Trophoblast cell (in vitro differentiated cells and primary cell): Measurements from ENCODE around the gene DLX3.
A peak's percentile ranks its signal among the peaks of the same experiment; 100 is the strongest.

Experiments used
- DNase-seq, 2 donors: peaks; one replicate each; pipeline ENCODE4 v3.0.0-alpha.2; 2016
- H2AFZ ChIP-seq: 2 replicates; pipeline ENCODE4 v1.6.1; 2013; ENCODE audit warnings: low read length, moderate library complexity, mild to moderate bottlenecking; ENCODE audit not compliant: insufficient read depth, poor library complexity
- H2AK5ac ChIP-seq: 2 replicates; pipeline ENCODE4 v1.6.1; 2013; ENCODE audit warnings: mild to moderate bottlenecking, low read length
- H2BK120ac ChIP-seq: 2 replicates; pipeline ENCODE4 v1.6.1; 2013; ENCODE audit warnings: low read length, mild to moderate bottlenecking, moderate library complexity; ENCODE audit not compliant: insufficient read depth, poor library complexity
- H2BK12ac ChIP-seq: 2 replicates; pipeline ENCODE4 v1.6.1; 2013; ENCODE audit warnings: mild to moderate bottlenecking, low read length, moderate library complexity
- H2BK5ac ChIP-seq: 2 replicates; pipeline ENCODE4 v1.6.1; 2013; ENCODE audit warnings: low read length, low read depth, moderate library complexity, mild to moderate bottlenecking; ENCODE audit not compliant: poor library complexity
- H3K14ac ChIP-seq: 2 replicates; pipeline ENCODE4 v1.6.1; 2013; ENCODE audit warnings: mild to moderate bottlenecking, low read length
- H3K18ac ChIP-seq: 2 replicates; pipeline ENCODE4 v1.6.1; 2013; ENCODE audit warnings: mild to moderate bottlenecking, low read length
- H3K23ac ChIP-seq: 2 replicates; pipeline ENCODE4 v1.6.1; 2013; ENCODE audit warnings: low read length
- H3K27ac ChIP-seq: 2 replicates; pipeline ENCODE4 v1.5.1; 2013; ENCODE audit warnings: low read depth, mild to moderate bottlenecking, inconsistent platforms, low read length, moderate library complexity
- H3K27me3 ChIP-seq: 2 replicates; pipeline ENCODE4 v1.6.1; 2013; ENCODE audit warnings: inconsistent platforms, mild to moderate bottlenecking, low read length, moderate library complexity; ENCODE audit not compliant: insufficient read depth
- H3K36me3 ChIP-seq, 2 experiments: 1 replicate in 1 of 2; 2 replicates in 1 of 2; pipeline ENCODE4 v1.6.1; 2013; ENCODE audit warnings: low read length in 2 of 2, mild to moderate bottlenecking in 2 of 2, moderate library complexity in 1 of 2; ENCODE audit not compliant: insufficient read depth in 2 of 2, control insufficient read depth in 1 of 2
- H3K4ac ChIP-seq: 2 replicates; pipeline ENCODE4 v1.6.1; 2013; ENCODE audit warnings: low read depth, mild to moderate bottlenecking, low read length, moderate library complexity
- H3K4me1 ChIP-seq, 2 experiments: 1 replicate in 1 of 2; 2 replicates in 1 of 2; pipeline ENCODE4 v1.6.1; 2013; ENCODE audit warnings: low read length in 2 of 2, mild to moderate bottlenecking in 2 of 2, moderate library complexity in 1 of 2; ENCODE audit not compliant: insufficient read depth in 2 of 2, control insufficient read depth in 1 of 2
- H3K4me2 ChIP-seq: 2 replicates; pipeline ENCODE4 v1.6.1; 2013; ENCODE audit warnings: inconsistent platforms, mild to moderate bottlenecking, low read length, moderate library complexity
- H3K4me3 ChIP-seq: 2 replicates; pipeline ENCODE4 v1.5.1; 2013; ENCODE audit warnings: mild to moderate bottlenecking, low read depth, low read length, inconsistent platforms
- H3K79me1 ChIP-seq: one replicate; pipeline ENCODE4 v1.6.1; 2013; ENCODE audit warnings: low read length
- H3K79me2 ChIP-seq: 2 replicates; pipeline ENCODE4 v1.6.1; 2013; ENCODE audit warnings: low read length, mild to moderate bottlenecking; ENCODE audit not compliant: control insufficient read depth, insufficient read depth, poor library complexity
- H3K9ac ChIP-seq: 2 replicates; pipeline ENCODE4 v1.6.1; 2013; ENCODE audit warnings: mild to moderate bottlenecking, low read length
- H3K9me3 ChIP-seq: 2 replicates; pipeline ENCODE4 v1.6.1; 2013; ENCODE audit warnings: low read depth, mild to moderate bottlenecking, control low read depth, inconsistent platforms, low read length; ENCODE audit not compliant: insufficient read depth
- H4K12ac ChIP-seq: 2 replicates; pipeline ENCODE4 v1.6.1; 2013; ENCODE audit warnings: low read depth, mild to moderate bottlenecking, low read length, moderate library complexity
- H4K8ac ChIP-seq: 2 replicates; pipeline ENCODE4 v1.6.1; 2013; ENCODE audit warnings: low read depth, mild to moderate bottlenecking, low read length, moderate library complexity
- H4K91ac ChIP-seq: one replicate; pipeline ENCODE4 v1.6.1; 2013; ENCODE audit warnings: low read depth, mild to moderate bottlenecking, low read length, moderate library complexity
- WGBS: extraction: QIAGEN DNeasy Blood & Tissue Kit; methylation state at CpG from one replicate; pipeline ENCODE4 v1.1.7; 2013; ENCODE audit warnings: missing lambda C conversion rate; ENCODE audit not compliant: insufficient read length, insufficient coverage; ENCODE audit errors: extremely low coverage; 5-methylcytosine and 5-hydroxymethylcytosine counted together

DLX3 gene

DNA sequence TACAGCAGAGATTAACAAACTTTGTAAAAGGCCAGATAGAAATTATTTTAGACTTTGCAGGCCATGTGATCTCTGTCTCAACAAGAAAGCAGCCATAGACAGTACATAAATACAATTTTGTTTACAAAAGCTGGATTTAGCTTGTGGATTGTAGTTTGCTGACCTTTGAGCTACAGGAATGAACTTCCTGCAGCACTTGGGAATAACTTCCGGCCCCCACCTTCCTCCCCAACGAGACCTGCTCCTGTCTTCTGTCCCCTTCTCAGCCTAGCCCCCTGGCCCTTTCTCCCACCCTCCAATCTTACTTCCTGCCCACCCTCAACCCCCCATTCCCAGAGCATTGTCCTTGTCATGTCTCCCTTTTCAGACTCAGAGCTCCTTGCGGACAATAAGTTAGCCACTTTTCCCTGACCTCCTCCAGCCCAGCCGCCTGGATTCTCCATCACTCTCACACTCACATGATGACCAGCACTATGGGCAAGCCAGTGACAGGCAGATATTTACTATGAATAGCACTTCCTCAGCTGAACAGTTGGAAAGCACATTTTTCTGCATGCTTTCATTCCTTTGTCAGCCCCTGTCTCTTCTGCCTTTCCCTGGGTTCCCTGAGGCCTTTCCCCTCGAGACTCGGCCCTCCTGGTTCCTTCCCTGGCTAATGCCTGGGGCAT, 27.6 kb upstream of the DLX3 start:
- no peak overlapping the region for H3K14ac ChIP-seq
- no peak overlapping the region for H3K23ac ChIP-seq
- H3K4me3 ChIP-seq = no peak overlapping the region
- peaks cover 5% of the 10 kb centered on the region for H3K79me1 ChIP-seq
- no peak overlapping the region for H3K27ac ChIP-seq
- no CpG with 5 or more reads among the region's 6 CpGs for WGBS
- no peak overlapping the region for H4K12ac ChIP-seq
- H3K4ac ChIP-seq = no peak overlapping the region
- no peak overlapping the region for H4K8ac ChIP-seq
- no peak overlapping the region for H2BK120ac ChIP-seq
- no peak overlapping the region for H3K18ac ChIP-seq
- H3K36me3 ChIP-seq = no peaks in the 10 kb centered on the region
- no peak overlapping the region for H3K9ac ChIP-seq
- H2BK5ac ChIP-seq = no peak overlapping the region
- H3K79me2 ChIP-seq = peaks cover 2% of the 10 kb centered on the region
- H2AFZ ChIP-seq = no peak overlapping the region
- no peak overlapping the region for H4K91ac ChIP-seq
- H3K4me2 ChIP-seq = no peak overlapping the region
- no peaks in the 10 kb centered on the region for H3K27me3 ChIP-seq
- no peaks in the 10 kb centered on the region for H3K9me3 ChIP-seq
- no peak for DNase-seq
- peaks cover 12 to 14% of the 10 kb centered on the region in 2 experiments for H3K4me1 ChIP-seq
- no peak overlapping the region for H2AK5ac ChIP-seq
- no peak overlapping the region for H2BK12ac ChIP-seq

- Histone ChIP-seq H3K4me3 (no peak overlapping the region), H3K23ac (no peak overlapping the region), H3K9me3 (no peaks in the 10 kb centered on the region), H4K8ac (no peak overlapping the region), H3K14ac (no peak overlapping the region), H3K27ac (no peak overlapping the region), H3K79me2 (peaks cover 2% of the 10 kb centered on the region), H4K12ac (no peak overlapping the region), H3K27me3 (no peaks in the 10 kb centered on the region), H2BK120ac (no peak overlapping the region), H4K91ac (no peak overlapping the region), H3K4me1 (peaks cover 5 to 7% of the 10 kb centered on the region in 2 experiments), H2BK12ac (no peak overlapping the region), H3K4ac (no peak overlapping the region), H3K79me1 (peaks cover 1% of the 10 kb centered on the region), H2BK5ac (no peak overlapping the region), H2AFZ (no peak overlapping the region), H3K9ac (no peak overlapping the region), H3K4me2 (no peak overlapping the region), H3K18ac (no peak overlapping the region), H3K36me3 (no peaks in the 10 kb centered on the region), H2AK5ac (no peak overlapping the region)
- no peak for DNase-seq
- WGBS = no CpG with 5 or more reads among the region's 6 CpGs
Observed at GRCh38 chr17:50021681-50022370, 26.8 kb upstream of the DLX3 start.

DNA sequence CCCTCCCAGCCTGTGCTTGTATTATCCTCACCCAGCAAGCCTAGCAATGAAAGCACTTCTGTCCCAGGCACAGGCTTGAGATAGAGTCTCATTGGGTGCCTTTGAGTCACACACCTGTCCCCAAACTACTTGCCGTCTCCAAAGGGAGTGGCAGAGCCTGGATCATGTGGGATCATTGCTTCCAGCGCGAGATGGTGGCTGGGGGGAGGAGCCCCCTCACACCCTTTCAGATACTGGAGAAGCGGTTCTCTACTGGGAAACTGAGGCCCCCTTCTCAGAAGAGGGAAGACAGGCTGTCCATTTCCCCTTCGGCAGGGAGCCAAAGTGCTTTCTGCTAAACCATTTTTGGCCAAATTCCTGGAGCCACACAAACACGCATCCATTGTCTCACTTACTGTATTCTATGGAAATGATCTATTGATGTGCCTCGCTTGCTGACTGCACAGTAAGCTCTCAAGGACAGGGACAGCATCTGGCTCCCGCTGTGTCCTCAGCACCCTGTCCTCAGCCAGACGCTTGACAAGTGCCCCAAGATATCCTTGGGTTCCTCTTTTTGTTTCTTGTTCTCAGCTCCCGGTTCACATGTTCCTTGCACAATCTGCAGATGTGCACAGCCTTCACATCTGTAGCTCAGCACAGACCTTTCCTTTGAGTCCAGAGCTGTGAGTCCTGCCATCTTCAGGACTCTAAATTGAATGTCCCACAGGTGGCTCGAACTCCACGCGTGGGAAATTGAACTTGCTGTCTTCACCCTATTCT, 26.0 kb upstream of the DLX3 start:
- no CpG with 5 or more reads among the region's 13 CpGs for WGBS
- H2AK5ac ChIP-seq = no peak overlapping the region
- no peak overlapping the region for H3K14ac ChIP-seq
- no peaks in the 10 kb centered on the region for H3K79me1 ChIP-seq
- H2BK12ac ChIP-seq = no peak overlapping the region
- peaks cover under 1 to 3% of the 10 kb centered on the region in 2 experiments for H3K4me1 ChIP-seq
- H2BK5ac ChIP-seq = no peak overlapping the region
- no peak overlapping the region for H3K27ac ChIP-seq
- H3K9me3 ChIP-seq = no peaks in the 10 kb centered on the region
- no peak overlapping the region for H3K18ac ChIP-seq
- H3K23ac ChIP-seq = no peak overlapping the region
- H4K91ac ChIP-seq = no peak overlapping the region
- no peak for DNase-seq
- no peak overlapping the region for H3K4ac ChIP-seq
- no peak overlapping the region for H2BK120ac ChIP-seq
- no peaks in the 10 kb centered on the region for H3K27me3 ChIP-seq
- H3K36me3 ChIP-seq = no peaks in the 10 kb centered on the region
- no peak overlapping the region for H2AFZ ChIP-seq
- H3K9ac ChIP-seq = peak overlapping the region; percentile 15
- no peak overlapping the region for H3K4me2 ChIP-seq
- no peak overlapping the region for H4K8ac ChIP-seq
- H3K4me3 ChIP-seq = no peak overlapping the region
- H4K12ac ChIP-seq = no peak overlapping the region
- no peaks in the 10 kb centered on the region for H3K79me2 ChIP-seq

- no CpG with 5 or more reads among the region's 1 CpG for WGBS
- no peaks in the 10 kb centered on the region for H3K27me3 ChIP-seq
Observed at GRCh38 chr17:50018909-50019308, 23.9 kb upstream of the DLX3 start.

More at GRCh38 chr17:50018909-50019308, 23.9 kb upstream of the DLX3 start:
- Histone ChIP-seq H3K18ac (no peak overlapping the region), H3K27ac (no peak overlapping the region), H3K4me2 (no peak overlapping the region), H4K12ac (no peak overlapping the region), H3K23ac (no peak overlapping the region), H3K4me1 (peaks cover 0 to 2% of the 10 kb centered on the region in 2 experiments), H2AK5ac (no peak overlapping the region), H3K79me2 (no peaks in the 10 kb centered on the region), H3K4ac (no peak overlapping the region), H3K9ac (no peak overlapping the region), H2BK12ac (no peak overlapping the region), H3K79me1 (no peaks in the 10 kb centered on the region), H3K14ac (no peak overlapping the region), H3K4me3 (no peak overlapping the region), H3K36me3 (no peaks in the 10 kb centered on the region), H4K91ac (no peak overlapping the region), H2BK5ac (no peak overlapping the region), H3K9me3 (peaks cover 5% of the 10 kb centered on the region), H4K8ac (no peak overlapping the region), H2BK120ac (no peak overlapping the region), H2AFZ (no peak overlapping the region)
- peak in 1 of 2 donors; percentile 24 for DNase-seq
